Peyer's patch (tissue), 4 donors: ENCODE measurements around the gene ZBTB46.

Source experiments
- POLR2A ChIP-seq, 2 donors: fragments of 450-650 bp; IDR thresholded peaks; one replicate each; pipeline ENCODE4 v1.5.1; 2017; ENCODE audit warnings: antibody characterized with exemption in 2 of 2, mild to moderate bottlenecking in 2 of 2, moderate library complexity in 2 of 2
- TF ChIP-seq, protein P1 (sequence below), 6 experiments: fragments of 450-650 bp in 4 of 6; fragments of 200-600 bp in 2 of 6; sonication (generic) in 1 of 6; IDR thresholded peaks; one replicate each; pipeline ENCODE4 v1.5.1; 2017 to 2019; ENCODE audit warnings: antibody characterized with exemption in 6 of 6, mild to moderate bottlenecking in 3 of 6, moderate library complexity in 1 of 6

GRCh38 chr20:63733117-63733516 lies 97.9 kb downstream of the ZBTB46 start:
- TF ChIP-seq, protein P1, sequence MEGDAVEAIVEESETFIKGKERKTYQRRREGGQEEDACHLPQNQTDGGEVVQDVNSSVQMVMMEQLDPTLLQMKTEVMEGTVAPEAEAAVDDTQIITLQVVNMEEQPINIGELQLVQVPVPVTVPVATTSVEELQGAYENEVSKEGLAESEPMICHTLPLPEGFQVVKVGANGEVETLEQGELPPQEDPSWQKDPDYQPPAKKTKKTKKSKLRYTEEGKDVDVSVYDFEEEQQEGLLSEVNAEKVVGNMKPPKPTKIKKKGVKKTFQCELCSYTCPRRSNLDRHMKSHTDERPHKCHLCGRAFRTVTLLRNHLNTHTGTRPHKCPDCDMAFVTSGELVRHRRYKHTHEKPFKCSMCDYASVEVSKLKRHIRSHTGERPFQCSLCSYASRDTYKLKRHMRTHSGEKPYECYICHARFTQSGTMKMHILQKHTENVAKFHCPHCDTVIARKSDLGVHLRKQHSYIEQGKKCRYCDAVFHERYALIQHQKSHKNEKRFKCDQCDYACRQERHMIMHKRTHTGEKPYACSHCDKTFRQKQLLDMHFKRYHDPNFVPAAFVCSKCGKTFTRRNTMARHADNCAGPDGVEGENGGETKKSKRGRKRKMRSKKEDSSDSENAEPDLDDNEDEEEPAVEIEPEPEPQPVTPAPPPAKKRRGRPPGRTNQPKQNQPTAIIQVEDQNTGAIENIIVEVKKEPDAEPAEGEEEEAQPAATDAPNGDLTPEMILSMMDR (IDR thresholded peaks at IDR 0.05): no peak
- no peak for TF ChIP-seq POLR2A (IDR thresholded peaks at IDR 0.05)
